SK-N-MC (cell line): ENCODE measurements around the gene USP49.

Source experiments
- DNase-seq: peaks from one replicate; pipeline ENCODE4 v3.0.0-alpha.2; 2011; ENCODE audit warnings: low read depth, low spot score
- H3K27ac ChIP-seq: fragments of 200-600 bp; sonication (generic); 2 replicates; pipeline ENCODE4 v1.5.1; 2016; ENCODE audit warnings: mixed run types
- H3K36me3 ChIP-seq: fragments of 200-600 bp; sonication (generic); 2 replicates; pipeline ENCODE4 v1.6.1; 2017; ENCODE audit warnings: antibody characterized with exemption, low read length, mixed read lengths; ENCODE audit not compliant: insufficient read depth
- H3K4me3 ChIP-seq: fragments of 200-600 bp; sonication (generic); 2 replicates; pipeline ENCODE4 v1.5.1; 2016
- H3K9ac ChIP-seq: fragments of 200-600 bp; sonication (generic); 2 replicates; pipeline ENCODE4 v1.8.0; 2017; ENCODE audit warnings: mixed run types, mixed read lengths; ENCODE audit not compliant: insufficient read length
- H3K9me3 ChIP-seq: fragments of 200-600 bp; sonication (generic); 2 replicates; pipeline ENCODE4 v1.6.1; 2017; ENCODE audit warnings: low read depth, mild to moderate bottlenecking, antibody characterized with exemption, low read length, moderate library complexity, mixed read lengths
- EZH2 ChIP-seq: fragments of 200-600 bp; sonication (generic); IDR thresholded peaks from one replicate; pipeline ENCODE4 v1.6.1; 2017; ENCODE audit warnings: antibody characterized with exemption
- FOXP2 ChIP-seq: optimal IDR thresholded peaks from 2 replicates; pipeline ENCODE3; 2011; ENCODE audit warnings: mild to moderate bottlenecking, moderate library complexity; ENCODE audit not compliant: insufficient read depth; ENCODE audit errors: extremely low read length, control extremely low read depth
- POLR2AphosphoS5 ChIP-seq: IDR thresholded peaks from 2 replicates; pipeline ENCODE4 v1.6.1; 2012; ENCODE audit warnings: mild to moderate bottlenecking, low read depth, low read length, borderline replicate concordance

The USP49 gene

GRCh38 chr6:41759905-41760579 is 135.1 kb downstream of the USP49 start:
- Histone ChIP-seq H3K4me3 (no peak overlapping the region), H3K36me3 (no peaks in the 10 kb centered on the region), H3K9me3 (no peaks in the 10 kb centered on the region), H3K9ac (no peak overlapping the region), H3K27ac (no peak overlapping the region)
- TF ChIP-seq EZH2 (no peak), POLR2AphosphoS5 (no peak), FOXP2 (no peak)
- no peak for DNase-seq

GRCh38 chr6:41759106-41759904 is 135.9 kb downstream of the USP49 start:
- TF ChIP-seq FOXP2 (no peak), EZH2 (no peak), POLR2AphosphoS5 (no peak)
- DNase-seq = no peak
- Histone ChIP-seq H3K9ac (no peak overlapping the region), H3K27ac (no peak overlapping the region), H3K36me3 (no peaks in the 10 kb centered on the region), H3K9me3 (no peaks in the 10 kb centered on the region), H3K4me3 (no peak overlapping the region)

- no peak for DNase-seq
- Histone ChIP-seq H3K9me3 (no peaks in the 10 kb centered on the region), H3K9ac (no peak overlapping the region), H3K36me3 (no peaks in the 10 kb centered on the region), H3K27ac (no peak overlapping the region), H3K4me3 (no peak overlapping the region)
- no peak for TF ChIP-seq FOXP2
- no peak for TF ChIP-seq POLR2AphosphoS5
- no peak for TF ChIP-seq EZH2
These were observed 136.5 kb downstream of the USP49 start for GRCh38 chr6:41758641-41759035.

GRCh38 chr6:41757931-41758640 is 137.1 kb downstream of the USP49 start:
- H3K27ac ChIP-seq = no peak overlapping the region
- no peak overlapping the region for H3K4me3 ChIP-seq
- no peaks in the 10 kb centered on the region for H3K36me3 ChIP-seq
- no peak overlapping the region for H3K9ac ChIP-seq
- no peaks in the 10 kb centered on the region for H3K9me3 ChIP-seq
- no peak for TF ChIP-seq EZH2
- no peak for TF ChIP-seq POLR2AphosphoS5
- TF ChIP-seq FOXP2 = no peak
- no peak for DNase-seq

GRCh38 chr6:41757271-41757670 is 137.9 kb downstream of the USP49 start:
- Histone ChIP-seq H3K9me3 (no peaks in the 10 kb centered on the region), H3K27ac (no peak overlapping the region), H3K36me3 (no peaks in the 10 kb centered on the region), H3K9ac (no peak overlapping the region), H3K4me3 (no peak overlapping the region)
- no peak for DNase-seq
- no peak for TF ChIP-seq FOXP2
- no peak for TF ChIP-seq EZH2
- TF ChIP-seq POLR2AphosphoS5 = no peak

- H3K9ac ChIP-seq = no peak overlapping the region
- H3K36me3 ChIP-seq = no peaks in the 10 kb centered on the region
- H3K4me3 ChIP-seq = no peak overlapping the region
- TF ChIP-seq EZH2 (no peak), FOXP2 (no peak), POLR2AphosphoS5 (no peak)
- no peak for DNase-seq
- H3K27ac ChIP-seq = no peak overlapping the region
- no peaks in the 10 kb centered on the region for H3K9me3 ChIP-seq
These were observed 138.8 kb downstream of the USP49 start for GRCh38 chr6:41756354-41756753.

- Histone ChIP-seq H3K27ac (no peak overlapping the region), H3K9ac (no peak overlapping the region), H3K9me3 (no peaks in the 10 kb centered on the region), H3K36me3 (no peaks in the 10 kb centered on the region), H3K4me3 (no peak overlapping the region)
- no peak for DNase-seq
- TF ChIP-seq FOXP2 (no peak), EZH2 (no peak), POLR2AphosphoS5 (no peak)
These were observed 139.3 kb downstream of the USP49 start for GRCh38 chr6:41755895-41756294.

- no peak for TF ChIP-seq EZH2
- Histone ChIP-seq H3K4me3 (no peak overlapping the region), H3K9ac (no peak overlapping the region), H3K36me3 (no peaks in the 10 kb centered on the region), H3K9me3 (no peaks in the 10 kb centered on the region), H3K27ac (no peak overlapping the region)
- no peak for DNase-seq
These were observed 144.8 kb downstream of the USP49 start for GRCh38 chr6:41750374-41750773.
